IPS-18c (cell line): ENCODE data around the gene ZNF611.
"Not testable (repeated sequence)": the region's sequence is repeated elsewhere in the genome, so short reads cannot be mapped to it uniquely, and the experiment has no call there.

Experiments used
- H3K4me3 ChIP-seq: 2 replicates; pipeline ENCODE4 v1.7.0; 2013; ENCODE audit warnings: low read depth, mild to moderate bottlenecking, low read length, moderate library complexity; ENCODE audit not compliant: insufficient read depth
- H3K9me3 ChIP-seq: one replicate; pipeline ENCODE4 v1.6.1; 2013; ENCODE audit warnings: mild to moderate bottlenecking, low read length, moderate library complexity; ENCODE audit not compliant: control insufficient read depth, insufficient read depth

The ZNF611 gene

DNA sequence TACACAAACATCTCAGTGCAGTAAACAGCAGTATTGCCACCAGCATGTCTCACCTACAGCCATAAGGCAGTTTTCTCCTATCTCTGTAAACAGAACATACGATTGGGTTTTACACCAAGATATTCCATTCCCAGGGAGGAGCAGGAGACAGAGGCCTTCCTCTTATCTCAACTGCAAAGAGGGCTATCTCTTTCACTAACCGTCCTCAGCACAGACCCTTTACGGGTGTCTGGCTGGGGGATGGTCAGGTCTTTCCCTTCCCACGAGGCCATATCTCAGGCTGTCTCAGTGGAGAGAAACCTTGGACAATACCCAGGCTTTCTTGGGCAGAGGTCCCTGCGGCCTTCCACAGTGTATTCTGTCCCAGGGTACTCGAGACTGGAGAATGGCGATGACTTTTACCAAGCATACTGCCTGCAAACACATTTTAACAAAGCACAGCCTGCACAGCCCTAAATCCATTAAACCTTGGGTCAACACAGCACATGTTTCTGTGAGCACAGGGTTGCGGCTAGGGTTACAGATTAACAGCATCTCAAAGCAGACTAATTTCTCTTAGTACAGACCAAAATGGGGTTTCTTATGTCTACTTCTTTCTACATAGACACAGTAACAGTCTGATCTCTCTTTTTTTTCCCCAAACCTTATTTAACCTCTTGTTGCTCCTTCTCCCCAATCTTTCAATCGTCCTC lies 10.8 kb downstream of the ZNF611 start:
- peaks cover 16% of the 10 kb centered on the region for H3K9me3 ChIP-seq
- not testable (repeated sequence) for H3K4me3 ChIP-seq

DNA sequence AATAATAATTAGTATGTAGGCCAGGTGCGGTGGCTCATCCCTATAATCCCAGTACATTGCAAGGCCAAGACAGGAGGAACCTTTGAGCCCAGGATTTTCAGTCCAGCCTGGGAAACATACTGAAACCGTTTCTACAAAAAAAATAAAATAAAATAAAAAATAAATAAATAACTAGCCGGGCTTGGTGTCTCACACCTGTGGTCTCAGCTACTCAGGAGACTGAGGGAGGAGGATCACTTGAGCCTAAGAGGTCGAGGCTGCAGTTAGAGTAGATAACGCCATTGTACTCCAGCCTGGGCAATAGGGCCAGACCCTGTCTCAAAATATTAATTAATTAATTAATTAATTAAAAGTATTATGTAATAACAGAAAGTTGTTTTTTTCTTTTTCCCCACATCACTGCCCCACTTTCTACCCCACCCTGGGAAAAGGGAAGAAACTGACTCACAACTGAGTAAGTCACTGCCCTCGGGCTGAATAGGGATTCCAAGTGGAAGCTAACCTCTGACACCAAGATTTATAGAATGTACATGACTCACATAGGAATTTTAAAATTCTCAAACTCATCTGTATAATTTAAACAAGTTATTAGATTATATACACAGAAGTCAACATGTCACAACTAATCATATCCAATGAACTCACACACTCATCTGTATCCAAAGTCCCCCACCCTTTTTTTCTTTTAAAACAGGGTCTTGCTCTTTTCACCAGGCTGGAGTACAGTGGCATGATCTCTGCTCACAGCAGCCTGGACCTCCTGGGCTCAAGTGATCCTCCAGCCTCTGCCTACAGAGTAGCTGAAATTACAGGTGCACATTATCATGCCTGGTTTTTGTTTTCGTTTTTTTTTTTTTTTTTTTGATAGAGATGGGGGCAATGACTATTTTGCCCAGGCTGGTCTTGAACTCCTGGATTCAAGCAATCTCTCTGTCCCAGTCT lies 12.5 kb downstream of the ZNF611 start:
- Histone ChIP-seq H3K9me3 (peaks cover 19% of the 10 kb centered on the region), H3K4me3 (no peak overlapping the region)

DNA sequence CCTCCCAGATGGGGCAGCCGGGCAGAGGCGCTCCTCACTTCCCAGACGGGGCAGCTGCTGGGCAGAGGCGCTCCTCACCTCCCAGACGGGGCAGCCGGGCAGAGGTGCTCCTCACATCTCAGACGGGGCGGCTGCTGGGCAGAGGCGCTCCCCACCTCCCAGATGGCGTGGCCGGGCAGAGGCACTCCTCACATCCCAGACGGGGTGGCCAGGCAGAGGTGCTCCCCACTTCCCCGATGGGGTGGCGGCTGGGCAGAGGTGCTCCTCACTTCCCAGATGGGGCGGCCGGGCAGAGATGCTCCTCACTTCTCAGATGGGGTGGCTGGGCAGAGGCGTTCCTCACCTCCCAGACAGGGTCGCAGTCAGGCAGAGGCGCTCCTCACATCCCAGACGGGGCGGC lies 14.3 kb downstream of the ZNF611 start:
- peaks cover 19% of the 10 kb centered on the region for H3K9me3 ChIP-seq
- not testable (repeated sequence) for H3K4me3 ChIP-seq

DNA sequence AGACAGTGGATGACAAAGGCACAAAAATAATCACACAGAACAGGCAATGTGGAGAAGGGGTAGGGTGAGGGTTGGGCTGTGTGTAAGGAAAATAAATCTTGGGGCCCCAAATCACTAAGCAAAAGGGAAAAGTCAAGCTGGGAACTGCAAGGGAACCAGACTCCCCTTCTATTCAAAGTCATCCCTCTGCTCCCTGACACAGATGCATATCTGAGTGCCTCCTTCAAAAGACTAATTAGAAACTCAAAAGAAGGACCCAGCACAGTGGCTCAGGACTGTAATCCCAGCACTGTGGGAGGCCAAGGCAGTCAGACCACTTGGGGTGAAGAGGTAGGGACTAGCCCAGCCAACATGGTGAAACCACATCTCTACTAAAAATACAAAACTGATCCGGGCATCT lies 18.3 kb downstream of the ZNF611 start:
- Histone ChIP-seq H3K4me3 (0 out of 2 replicates have a peak overlapping the region, but pooled peaks have one; percentile 15), H3K9me3 (peaks cover 17% of the 10 kb centered on the region)

DNA sequence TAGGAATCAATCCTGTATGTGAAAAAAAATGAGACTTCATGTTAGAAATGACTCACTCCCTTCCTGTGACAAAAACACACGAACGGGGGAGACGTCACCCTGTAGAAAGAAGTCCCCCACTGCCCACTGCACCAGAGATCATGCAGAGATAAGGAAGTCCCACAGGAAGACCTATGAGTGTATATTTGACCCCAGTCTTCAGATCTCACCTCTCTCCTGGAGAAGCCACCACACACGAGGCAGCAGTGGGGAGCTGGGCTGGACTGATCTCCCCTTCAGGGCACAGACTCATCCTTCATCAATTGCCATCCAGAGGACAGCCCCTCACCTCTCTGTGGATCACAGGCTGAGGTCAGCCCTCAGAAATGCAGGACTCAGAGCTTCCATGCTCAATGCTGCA lies 18.9 kb downstream of the ZNF611 start:
- Histone ChIP-seq H3K9me3 (peaks cover 11% of the 10 kb centered on the region), H3K4me3 (0 out of 2 replicates have a peak overlapping the region, but pooled peaks have one; percentile 15)

DNA sequence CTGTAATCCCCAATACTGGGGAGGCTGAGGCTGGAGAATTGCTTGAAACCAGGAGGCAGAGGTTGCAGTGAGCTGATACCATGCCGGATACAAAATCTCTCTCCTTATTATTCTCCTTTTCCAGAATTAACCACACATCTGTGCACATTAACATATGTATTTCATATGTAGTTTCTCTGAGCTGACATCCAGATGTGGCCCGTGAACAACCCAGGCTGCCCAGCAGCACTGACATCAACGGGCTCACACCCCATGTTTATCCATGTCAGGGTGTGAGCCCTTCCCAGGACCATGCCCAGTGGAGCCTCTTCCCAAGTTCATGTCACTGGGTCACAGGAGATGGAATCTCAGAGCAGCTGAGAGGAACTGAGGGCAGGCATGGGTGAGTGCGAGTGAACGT lies 19.5 kb downstream of the ZNF611 start:
- not testable (repeated sequence) for H3K9me3 ChIP-seq, H3K4me3 ChIP-seq

DNA sequence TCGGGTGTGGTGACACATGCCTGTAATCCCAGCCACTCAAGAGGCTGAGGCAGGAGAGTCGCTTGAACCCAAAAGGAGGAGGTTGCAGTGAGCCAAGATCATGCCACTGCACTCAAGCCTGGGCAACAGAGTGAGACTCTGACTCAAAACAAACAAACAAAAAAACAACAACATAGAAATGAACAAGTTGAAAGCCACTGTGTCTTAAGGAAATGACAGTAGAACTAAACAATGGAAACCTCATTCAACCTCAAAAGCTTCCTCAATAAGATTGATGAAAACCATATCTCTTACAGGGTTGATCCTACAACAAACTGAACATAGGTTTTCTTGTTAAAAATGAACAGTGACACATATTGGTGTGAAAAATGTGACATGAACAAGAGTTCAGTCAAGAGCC lies 21.8 kb downstream of the ZNF611 start:
- H3K4me3 ChIP-seq, H3K9me3 ChIP-seq: not testable (repeated sequence)

DNA sequence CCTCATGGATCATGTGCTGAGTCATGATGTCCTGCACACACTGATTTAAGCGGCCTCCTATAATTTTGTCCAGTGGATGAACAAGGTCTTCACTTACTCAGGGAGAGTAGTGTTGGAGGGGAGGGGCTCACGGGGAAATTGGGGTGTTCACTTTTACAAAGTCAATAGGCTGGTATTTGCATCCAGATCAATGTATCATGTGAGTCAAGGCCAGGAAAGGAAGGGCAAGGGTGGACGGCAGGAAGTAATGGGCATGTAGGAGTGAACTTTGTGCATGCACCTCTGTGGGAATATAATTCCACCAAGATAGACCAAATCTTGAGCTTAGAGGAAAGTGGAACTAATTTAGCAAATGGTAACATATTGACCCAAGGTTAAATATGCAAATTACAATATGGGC lies 23.2 kb downstream of the ZNF611 start:
- not testable (repeated sequence) for H3K9me3 ChIP-seq, H3K4me3 ChIP-seq

DNA sequence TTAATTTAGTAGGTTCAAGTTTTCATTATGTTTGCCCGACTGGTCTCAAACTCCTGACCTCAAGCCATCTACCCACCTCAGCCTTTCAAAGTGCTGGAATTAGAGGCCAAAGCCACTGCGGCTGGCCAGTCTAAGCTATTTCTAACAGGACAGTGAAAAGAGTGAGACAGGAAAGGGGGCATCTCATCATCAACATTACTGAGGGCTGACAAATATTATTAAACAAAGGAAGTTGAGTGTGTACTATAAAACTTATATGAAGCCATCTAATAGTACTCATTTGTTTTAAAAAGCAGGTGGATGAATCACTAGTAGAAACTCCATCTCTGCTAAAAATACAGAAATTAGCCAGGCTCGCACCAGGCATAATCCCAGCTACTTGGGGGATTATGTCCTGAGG lies 24.3 kb downstream of the ZNF611 start:
- Histone ChIP-seq H3K4me3 (no peak overlapping the region), H3K9me3 (peaks cover 2% of the 10 kb centered on the region)

DNA sequence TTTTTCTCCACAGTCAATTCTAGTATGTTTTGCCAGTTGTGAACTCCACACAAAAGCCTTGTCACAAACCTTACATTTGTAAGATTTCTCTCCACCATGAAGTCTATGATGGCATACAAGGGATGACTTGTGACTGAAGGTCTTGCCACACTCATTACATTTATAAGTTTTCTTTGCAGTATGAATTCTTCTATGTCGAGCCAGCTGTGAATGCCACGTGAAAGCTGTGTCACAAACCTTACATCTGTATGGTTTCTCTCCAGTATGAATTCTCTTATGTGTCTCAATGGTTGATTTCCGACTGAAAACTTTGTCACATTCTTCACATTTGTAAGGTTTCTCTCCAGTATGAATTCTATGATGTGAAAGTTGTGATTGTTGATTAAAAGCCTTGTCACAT lies 29.2 kb downstream of the ZNF611 start:
- H3K9me3 ChIP-seq, H3K4me3 ChIP-seq: not testable (repeated sequence)

DNA sequence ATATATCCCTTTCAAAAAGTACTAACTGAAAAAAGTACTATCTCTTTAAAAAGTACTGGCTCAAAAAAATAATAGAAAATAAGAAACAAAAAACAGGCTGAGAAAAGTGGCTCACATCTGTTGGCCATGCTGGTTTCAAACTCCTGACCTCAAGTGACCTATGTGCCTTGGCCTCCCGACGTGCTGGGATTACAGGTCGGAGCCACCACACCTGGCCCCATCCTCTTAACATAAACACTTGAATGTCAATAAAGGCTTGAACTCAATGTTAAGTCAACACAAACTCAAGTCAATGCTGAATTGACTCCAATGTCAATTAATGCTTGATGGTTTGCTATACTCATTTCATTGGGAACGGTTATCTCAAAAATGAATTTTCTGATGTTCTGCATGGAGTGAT lies 30.9 kb downstream of the ZNF611 start:
- Histone ChIP-seq H3K4me3 (no peak overlapping the region), H3K9me3 (peaks cover 2% of the 10 kb centered on the region)

DNA sequence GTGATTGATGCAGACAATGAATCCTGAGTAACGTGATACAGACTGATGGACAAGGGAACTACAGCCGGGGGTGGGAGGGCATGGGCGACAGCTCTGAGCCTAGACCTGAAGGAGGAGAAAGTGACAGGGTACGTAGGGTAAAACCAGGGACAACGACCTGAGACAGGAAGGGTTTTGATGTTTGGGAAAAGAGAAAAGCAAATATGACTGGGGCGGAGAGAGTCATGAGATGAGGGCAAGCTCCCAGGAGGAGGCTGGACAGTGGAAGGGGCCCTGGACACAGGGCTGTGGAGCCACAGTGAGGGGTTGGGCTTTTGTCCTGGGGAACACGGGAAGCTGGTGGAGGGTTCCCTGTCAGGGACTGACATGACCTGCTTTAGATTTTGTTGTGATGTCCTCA lies 34.2 kb downstream of the ZNF611 start:
- Histone ChIP-seq H3K4me3 (no peak overlapping the region), H3K9me3 (no peaks in the 10 kb centered on the region)

DNA sequence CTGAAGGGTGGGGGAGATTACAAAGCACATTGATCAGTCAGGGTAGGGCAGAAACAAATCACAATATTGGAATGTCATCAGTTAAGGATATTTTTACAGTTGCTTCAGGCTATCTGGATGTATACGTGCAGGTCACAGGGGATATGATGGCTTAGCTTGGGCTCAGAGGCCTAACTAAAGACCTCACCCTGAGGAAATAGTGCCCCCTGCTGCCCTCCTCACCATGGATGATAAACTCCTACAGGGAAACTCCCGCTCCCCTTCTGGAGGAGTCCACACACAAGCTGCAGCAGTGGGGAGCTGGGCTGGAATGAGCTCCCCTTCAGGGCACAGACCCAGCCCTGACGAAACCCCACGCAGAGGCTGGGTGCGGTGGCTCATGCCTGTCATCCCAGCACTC lies 35.3 kb downstream of the ZNF611 start:
- not testable (repeated sequence) for H3K9me3 ChIP-seq, H3K4me3 ChIP-seq

DNA sequence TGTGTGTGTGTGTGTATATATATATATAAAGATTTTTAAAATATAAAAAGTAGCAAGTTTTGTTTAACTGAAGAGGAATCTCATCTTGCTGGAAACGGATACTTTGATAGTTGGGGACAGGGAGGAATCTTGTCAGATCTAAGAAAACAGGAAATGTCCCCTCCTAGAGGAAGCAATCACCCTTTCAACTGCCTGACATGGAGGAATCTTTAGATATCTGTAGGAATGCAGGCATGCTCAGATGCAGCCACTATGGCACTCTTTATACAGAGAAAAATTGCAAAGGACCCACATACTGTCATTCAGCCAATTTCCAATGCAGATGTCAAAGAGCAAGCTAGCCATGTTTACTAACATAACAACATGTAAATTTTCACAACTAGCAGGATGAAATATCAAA lies 38.8 kb downstream of the ZNF611 start:
- H3K9me3 ChIP-seq, result no peaks in the 10 kb centered on the region

DNA sequence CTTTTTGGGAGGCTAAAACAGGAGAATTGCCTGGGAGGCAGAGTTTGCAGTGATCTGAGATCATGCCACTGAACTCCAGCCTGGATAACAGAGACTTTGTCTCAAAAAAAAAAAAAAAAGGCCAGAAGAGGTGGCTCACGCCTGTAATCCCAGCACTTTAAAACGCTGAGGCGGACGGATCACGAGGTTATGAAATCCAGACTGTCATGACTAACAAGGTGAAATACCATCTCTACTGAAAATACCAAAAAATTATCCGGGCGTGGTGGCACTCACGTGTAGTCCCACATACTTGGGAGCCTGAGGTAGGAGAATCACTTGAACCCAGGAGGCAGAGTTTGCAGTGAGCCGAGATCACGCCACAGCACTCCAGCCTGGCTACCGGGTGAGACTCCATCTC lies 39.9 kb downstream of the ZNF611 start:
- Histone ChIP-seq H3K4me3 (no peak overlapping the region), H3K9me3 (no peaks in the 10 kb centered on the region)

More for the DNA sequence above, 38.8 kb downstream of the ZNF611 start:
- H3K4me3 ChIP-seq, result no peak overlapping the region

DNA sequence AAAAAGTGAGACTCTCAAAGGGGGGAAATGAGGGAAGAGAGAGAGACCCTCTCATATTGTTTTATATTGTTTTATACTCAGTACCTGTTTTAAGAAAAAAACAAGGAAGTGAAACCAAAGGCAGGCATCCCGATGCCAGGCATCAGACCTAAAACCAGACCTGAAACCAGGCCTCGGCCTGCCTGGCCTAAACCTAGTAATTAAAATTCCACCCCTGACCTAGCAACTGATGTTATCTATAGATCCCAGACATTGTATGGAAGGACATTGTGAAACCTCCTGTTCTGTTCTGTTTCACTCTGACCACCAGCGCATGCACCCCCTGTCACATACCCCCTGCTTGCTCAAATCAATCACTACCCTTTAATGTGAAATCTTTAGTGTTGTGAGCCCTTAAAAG lies 40.6 kb downstream of the ZNF611 start:
- not testable (repeated sequence) for H3K4me3 ChIP-seq, H3K9me3 ChIP-seq

DNA sequence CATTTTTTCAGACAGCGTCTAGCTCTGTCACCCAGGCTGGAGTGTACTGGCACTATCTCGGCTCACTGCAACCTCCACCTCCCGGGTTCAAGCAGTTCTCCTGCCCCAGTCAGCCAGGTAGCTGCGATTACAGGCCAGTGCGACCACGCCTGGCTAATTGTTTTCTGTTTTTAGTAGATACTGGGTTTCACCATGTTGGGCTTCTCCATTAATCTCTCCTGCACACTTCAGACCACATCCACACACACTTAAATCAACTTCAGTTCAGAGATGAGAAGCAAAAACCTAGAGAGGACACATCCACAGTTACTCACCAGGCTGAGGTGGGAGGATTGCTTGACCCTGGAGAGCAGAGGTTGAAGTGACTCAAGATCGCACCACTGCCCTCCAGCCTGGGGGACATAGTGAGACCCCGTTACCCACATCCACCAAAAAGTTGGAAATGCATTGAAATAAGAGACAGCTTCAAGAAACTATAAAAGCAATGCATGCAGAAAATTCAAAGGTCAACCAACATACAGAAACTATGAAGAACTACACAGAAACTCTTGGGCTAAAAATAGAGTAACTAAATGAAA lies 42.3 kb downstream of the ZNF611 start:
- H3K9me3 ChIP-seq, result no peaks in the 10 kb centered on the region

DNA sequence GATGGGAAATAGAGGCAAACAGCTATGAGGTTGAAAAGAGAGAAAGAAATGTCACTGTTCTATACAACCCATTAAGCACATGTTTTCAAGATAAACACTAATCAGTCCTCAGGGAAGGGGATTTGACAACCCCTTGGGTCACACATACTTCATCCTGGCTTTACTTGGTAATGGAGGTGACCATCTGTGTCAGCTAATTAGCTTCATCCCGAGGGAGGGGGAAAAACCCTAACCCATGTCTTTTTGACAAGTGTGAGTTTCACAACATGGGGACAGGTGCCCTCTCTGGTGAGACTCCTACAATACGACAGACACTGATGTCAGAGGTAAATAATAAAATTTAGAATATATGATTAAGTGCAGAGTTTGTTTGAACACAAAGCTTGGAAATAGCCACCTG lies 43.1 kb downstream of the ZNF611 start:
- H3K4me3 ChIP-seq, result no peak overlapping the region
- no peaks in the 10 kb centered on the region for H3K9me3 ChIP-seq

More for the DNA sequence above, 42.3 kb downstream of the ZNF611 start:
- no peak overlapping the region for H3K4me3 ChIP-seq
